ENCODE measurements around the gene METTL15.
"Not testable (repeated sequence)": the region's sequence is repeated elsewhere in the genome, so short reads cannot be mapped to it uniquely, and the experiment has no call there.

Gene METTL15

DNA sequence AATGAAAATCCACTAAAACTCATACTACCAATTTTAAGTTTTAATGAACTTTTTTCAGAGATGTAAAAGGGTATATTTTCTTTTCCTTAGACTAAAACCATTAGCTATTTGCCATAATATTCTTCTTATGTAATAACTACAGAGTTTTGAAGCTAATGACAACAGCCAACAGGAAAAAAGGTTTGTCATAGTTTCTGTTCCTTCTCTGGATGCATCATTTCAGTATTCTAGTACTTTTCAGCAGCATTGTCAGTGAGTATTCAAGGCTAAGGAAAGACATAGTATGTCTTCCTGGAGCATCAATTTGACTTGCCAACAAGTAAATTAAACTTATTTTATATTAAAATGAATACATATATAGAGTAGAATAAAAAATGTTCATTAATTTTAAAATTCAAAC lies 166.0 kb downstream of the METTL15 start:
- no peak for TF ChIP-seq CTCF (IDR thresholded peaks at IDR 0.05; ENCODE audit: low read length, missing control alignments)
- no peak overlapping the region for H3K4me3 ChIP-seq (replicated peaks; ENCODE audit: low read depth, low read length)
- DNase-seq (ENCODE audit: low read depth): no peak

DNA sequence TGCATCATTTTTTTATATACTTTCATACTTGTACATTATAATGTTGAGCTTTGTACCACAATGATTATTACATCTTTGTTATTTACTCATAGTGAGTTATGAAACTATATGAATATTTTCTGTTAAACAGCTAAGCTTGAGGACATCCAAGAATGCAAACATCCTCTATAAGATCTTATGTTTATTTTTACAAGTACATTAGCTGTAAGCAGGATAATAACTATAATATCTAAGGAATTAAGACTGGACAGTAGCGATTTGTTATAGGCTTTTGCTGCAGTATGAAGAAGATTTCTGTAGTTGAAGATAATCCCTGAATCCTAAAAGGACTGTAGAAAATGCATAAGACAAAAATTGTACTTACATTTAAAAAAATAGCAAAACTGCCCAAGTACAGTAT lies 176.0 kb downstream of the METTL15 start:
- no peak overlapping the region for H3K4me3 ChIP-seq (replicated peaks; ENCODE audit: low read depth, low read length)
- no peak for DNase-seq (ENCODE audit: low read depth)
- no peak for TF ChIP-seq CTCF (IDR thresholded peaks at IDR 0.05; ENCODE audit: low read length, missing control alignments)

- TF ChIP-seq CTCF (IDR thresholded peaks at IDR 0.05; ENCODE audit: low read length, missing control alignments): no peak
- no peak for DNase-seq (ENCODE audit: low read depth)
- H3K4me3 ChIP-seq (replicated peaks; ENCODE audit: low read depth, low read length): no peak overlapping the region
These were observed 181.3 kb downstream of the METTL15 start for GRCh38 chr11:28289444-28289843.

DNA sequence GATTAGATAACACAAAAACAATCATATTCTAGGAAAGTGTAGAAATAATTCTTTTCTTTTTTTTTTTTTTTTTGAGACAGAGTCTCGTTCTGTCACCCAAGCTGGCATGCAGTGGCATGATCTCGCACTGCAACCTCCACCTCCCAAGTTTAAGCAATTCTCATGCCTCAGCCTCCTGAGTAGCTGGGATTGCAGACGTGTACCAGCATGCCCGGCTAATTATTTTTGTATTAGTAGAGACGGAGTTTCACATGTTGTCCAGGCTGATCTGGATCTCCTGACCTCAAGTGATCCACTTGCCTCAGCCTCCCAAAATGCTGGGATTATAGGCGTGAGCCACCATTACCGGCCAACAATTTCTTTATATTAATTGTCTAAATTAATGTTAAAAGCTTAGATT lies 182.8 kb downstream of the METTL15 start:
- not testable (repeated sequence) for DNase-seq (ENCODE audit: low read depth); H3K4me3 ChIP-seq (replicated peaks; ENCODE audit: low read depth, low read length)

GRCh38 chr11:28296426-28296825 lies 188.2 kb downstream of the METTL15 start:
- no peak for DNase-seq (ENCODE audit: low read depth)
- TF ChIP-seq CTCF (IDR thresholded peaks at IDR 0.05; ENCODE audit: low read length, missing control alignments): no peak
- H3K4me3 ChIP-seq (replicated peaks; ENCODE audit: low read depth, low read length): no peak overlapping the region

DNA sequence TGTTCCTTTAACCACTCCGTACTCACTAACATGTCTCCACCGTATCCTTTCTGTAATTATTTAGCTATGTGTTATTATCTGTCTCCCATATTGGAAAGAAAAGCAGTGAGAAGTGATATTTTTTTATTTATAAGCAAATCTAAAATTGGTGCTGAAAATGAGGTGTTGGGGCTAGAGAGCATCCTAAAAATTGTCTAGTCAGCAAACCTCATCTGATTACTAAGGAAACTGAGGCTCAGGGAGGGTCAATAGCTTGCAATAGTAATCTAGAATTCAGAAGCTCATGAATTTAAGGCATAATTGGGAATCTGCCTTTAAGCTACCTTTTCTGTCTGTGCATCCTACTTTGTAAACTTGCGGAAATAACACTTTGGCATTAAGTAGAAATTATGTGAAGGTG lies 190.0 kb downstream of the METTL15 start:
- no peak overlapping the region for H3K4me3 ChIP-seq (replicated peaks; ENCODE audit: low read depth, low read length)
- TF ChIP-seq CTCF (IDR thresholded peaks at IDR 0.05; ENCODE audit: low read length, missing control alignments): no peak
- DNase-seq (ENCODE audit: low read depth): no peak

- peak; percentile 13 for DNase-seq (ENCODE audit: low read depth)
- TF ChIP-seq CTCF (IDR thresholded peaks at IDR 0.05; ENCODE audit: low read length, missing control alignments): no peak
- no peak overlapping the region for H3K4me3 ChIP-seq (replicated peaks; ENCODE audit: low read depth, low read length)
These were observed 195.4 kb downstream of the METTL15 start for GRCh38 chr11:28303477-28304191.

Data from fibroblast of pulmonary artery (primary cell).